Measurements from ENCODE around the gene SERBP1. TPM values are rescaled to one million over a fixed set of nuclear protein-coding genes. Genes with fewer than 3 reads are reported as not detected.

SERBP1 gene
- total RNA-seq, 1 experiment from 2014 or later = 447 TPM

GRCh38 chr1:67399199-67399993 is 30.8 kb downstream of the SERBP1 start:
- H3K4me1 ChIP-seq (ENCODE audit: insufficient read depth, low read length, poor library complexity, severe bottlenecking) = no peaks in the 10 kb centered on the region
- ChIA-PET CTCF (interaction anchor here (1.0 kb wide), 1 partner anchor 165 kb away, joined by 4 read pairs; no protein-coding TSS in a partner anchor), POLR2A (ENCODE audit: low non-redundant PET) (no interaction called here)
- H3K4me3 ChIP-seq (ENCODE audit: low read depth, low read length, poor library complexity, severe bottlenecking) = no peak overlapping the region
- no peak for DNase-seq (ENCODE audit: low spot score)
- no peaks in the 10 kb centered on the region for H3K9me3 ChIP-seq (ENCODE audit: low read depth, low read length, poor library complexity, severe bottlenecking)
- no peak overlapping the region for H3K27ac ChIP-seq (ENCODE audit: low read depth, low read length, poor library complexity, severe bottlenecking)
- H3K27me3 ChIP-seq (replicated peaks; ENCODE audit: insufficient read depth, low read depth, low read length, poor library complexity) = no peaks in the 10 kb centered on the region
- H3K36me3 ChIP-seq (ENCODE audit: insufficient read depth, low read length, poor library complexity, severe bottlenecking) = peaks cover 4% of the 10 kb centered on the region
- BruUV-seq (replicated peaks) = no TSS peak
- TF ChIP-seq EZH2 (IDR thresholded peaks at IDR 0.05; ENCODE audit: borderline replicate concordance, low read depth, low read length, poor library complexity, severe bottlenecking) = no peak
- TF ChIP-seq, protein P1, sequence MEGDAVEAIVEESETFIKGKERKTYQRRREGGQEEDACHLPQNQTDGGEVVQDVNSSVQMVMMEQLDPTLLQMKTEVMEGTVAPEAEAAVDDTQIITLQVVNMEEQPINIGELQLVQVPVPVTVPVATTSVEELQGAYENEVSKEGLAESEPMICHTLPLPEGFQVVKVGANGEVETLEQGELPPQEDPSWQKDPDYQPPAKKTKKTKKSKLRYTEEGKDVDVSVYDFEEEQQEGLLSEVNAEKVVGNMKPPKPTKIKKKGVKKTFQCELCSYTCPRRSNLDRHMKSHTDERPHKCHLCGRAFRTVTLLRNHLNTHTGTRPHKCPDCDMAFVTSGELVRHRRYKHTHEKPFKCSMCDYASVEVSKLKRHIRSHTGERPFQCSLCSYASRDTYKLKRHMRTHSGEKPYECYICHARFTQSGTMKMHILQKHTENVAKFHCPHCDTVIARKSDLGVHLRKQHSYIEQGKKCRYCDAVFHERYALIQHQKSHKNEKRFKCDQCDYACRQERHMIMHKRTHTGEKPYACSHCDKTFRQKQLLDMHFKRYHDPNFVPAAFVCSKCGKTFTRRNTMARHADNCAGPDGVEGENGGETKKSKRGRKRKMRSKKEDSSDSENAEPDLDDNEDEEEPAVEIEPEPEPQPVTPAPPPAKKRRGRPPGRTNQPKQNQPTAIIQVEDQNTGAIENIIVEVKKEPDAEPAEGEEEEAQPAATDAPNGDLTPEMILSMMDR (conservative IDR thresholded peaks at IDR 0.05; ENCODE audit: low read depth, low read length) = no peak
- intact Hi-C loops (cut with micrococcal nuclease; ENCODE audit: unreplicated experiment) = no loop called here

DNA sequence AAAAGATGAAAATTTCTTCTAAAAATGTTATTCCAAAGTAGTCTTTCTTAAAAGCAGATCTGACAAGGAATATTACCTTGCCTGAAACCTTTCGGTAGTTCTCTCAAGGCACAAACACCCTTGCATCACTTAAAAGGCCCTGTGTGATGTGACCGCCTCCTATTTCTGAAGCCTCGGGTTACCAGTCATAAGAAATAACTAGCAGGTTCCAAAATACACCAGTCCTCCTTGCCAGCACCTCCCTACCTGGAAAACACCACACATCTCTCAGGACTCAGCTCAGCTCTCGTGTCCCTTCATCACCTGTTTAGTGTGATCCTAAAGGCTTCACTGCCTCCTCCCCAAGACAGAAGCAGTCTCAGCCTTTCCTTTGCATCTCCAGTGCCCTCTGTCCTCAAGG is 35.7 kb downstream of the SERBP1 start:
- Histone ChIP-seq H3K9me3 (ENCODE audit: low read depth, low read length, poor library complexity, severe bottlenecking) (no peaks in the 10 kb centered on the region), H3K4me1 (ENCODE audit: insufficient read depth, low read length, poor library complexity, severe bottlenecking) (no peaks in the 10 kb centered on the region), H3K4me3 (ENCODE audit: low read depth, low read length, poor library complexity, severe bottlenecking) (no peak overlapping the region), H3K27ac (ENCODE audit: low read depth, low read length, poor library complexity, severe bottlenecking) (no peak overlapping the region), H3K36me3 (ENCODE audit: insufficient read depth, low read length, poor library complexity, severe bottlenecking) (peaks cover 4% of the 10 kb centered on the region), H3K27me3 (replicated peaks; ENCODE audit: insufficient read depth, low read depth, low read length, poor library complexity) (no peaks in the 10 kb centered on the region)
- ChIA-PET POLR2A (ENCODE audit: low non-redundant PET) (no interaction called here), CTCF (no interaction called here)
- DNase-seq (ENCODE audit: low spot score) = no peak
- TF ChIP-seq EZH2 (IDR thresholded peaks at IDR 0.05; ENCODE audit: borderline replicate concordance, low read depth, low read length, poor library complexity, severe bottlenecking) = no peak
- TF ChIP-seq, protein P1 (conservative IDR thresholded peaks at IDR 0.05; ENCODE audit: low read depth, low read length) = no peak
- intact Hi-C loops (cut with micrococcal nuclease; ENCODE audit: unreplicated experiment) = no loop called here
- BruUV-seq (replicated peaks) = no TSS peak

DNA sequence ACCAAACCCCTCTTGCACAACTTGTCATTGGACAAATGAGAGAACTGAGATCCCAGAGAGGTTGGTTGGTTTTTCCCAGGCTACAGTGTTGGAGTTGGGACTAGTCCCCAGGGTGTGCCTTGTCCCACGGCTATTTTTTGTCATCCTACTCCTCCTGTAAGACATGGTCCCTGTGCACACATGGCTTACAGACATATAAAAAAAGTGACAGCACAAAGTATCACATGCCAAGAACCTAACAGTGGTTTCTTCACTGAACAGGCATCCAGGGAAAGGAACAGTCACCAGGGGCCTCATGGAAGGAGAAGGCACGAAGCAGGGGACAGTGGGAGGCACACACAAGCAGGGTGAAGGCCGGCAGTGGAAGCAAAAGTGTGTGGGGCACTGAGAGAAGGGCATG is 36.5 kb downstream of the SERBP1 start:
- H3K27ac ChIP-seq (ENCODE audit: low read depth, low read length, poor library complexity, severe bottlenecking) = no peak overlapping the region
- no TSS peak for BruUV-seq (replicated peaks)
- POLR2A ChIA-PET (ENCODE audit: low non-redundant PET) = no interaction called here
- H3K4me3 ChIP-seq (ENCODE audit: low read depth, low read length, poor library complexity, severe bottlenecking) = no peak overlapping the region
- intact Hi-C loops (cut with micrococcal nuclease; ENCODE audit: unreplicated experiment) = no loop called here
- H3K4me1 ChIP-seq (ENCODE audit: insufficient read depth, low read length, poor library complexity, severe bottlenecking) = no peaks in the 10 kb centered on the region
- CTCF ChIA-PET = no interaction called here
- DNase-seq (ENCODE audit: low spot score) = no peak
- H3K27me3 ChIP-seq (replicated peaks; ENCODE audit: insufficient read depth, low read depth, low read length, poor library complexity) = no peaks in the 10 kb centered on the region
- peaks cover 4% of the 10 kb centered on the region for H3K36me3 ChIP-seq (ENCODE audit: insufficient read depth, low read length, poor library complexity, severe bottlenecking)
- no peaks in the 10 kb centered on the region for H3K9me3 ChIP-seq (ENCODE audit: low read depth, low read length, poor library complexity, severe bottlenecking)
- TF ChIP-seq EZH2 (IDR thresholded peaks at IDR 0.05; ENCODE audit: borderline replicate concordance, low read depth, low read length, poor library complexity, severe bottlenecking) = no peak
- TF ChIP-seq, protein P1 (conservative IDR thresholded peaks at IDR 0.05; ENCODE audit: low read depth, low read length) = no peak

Measured in A673 (cell line).